Measurements from ENCODE around the gene PIK3CD.

PIK3CD gene
- 26.8 to 133 (median 88.6) reads per million in 17 experiments for total RNA-seq

DNA sequence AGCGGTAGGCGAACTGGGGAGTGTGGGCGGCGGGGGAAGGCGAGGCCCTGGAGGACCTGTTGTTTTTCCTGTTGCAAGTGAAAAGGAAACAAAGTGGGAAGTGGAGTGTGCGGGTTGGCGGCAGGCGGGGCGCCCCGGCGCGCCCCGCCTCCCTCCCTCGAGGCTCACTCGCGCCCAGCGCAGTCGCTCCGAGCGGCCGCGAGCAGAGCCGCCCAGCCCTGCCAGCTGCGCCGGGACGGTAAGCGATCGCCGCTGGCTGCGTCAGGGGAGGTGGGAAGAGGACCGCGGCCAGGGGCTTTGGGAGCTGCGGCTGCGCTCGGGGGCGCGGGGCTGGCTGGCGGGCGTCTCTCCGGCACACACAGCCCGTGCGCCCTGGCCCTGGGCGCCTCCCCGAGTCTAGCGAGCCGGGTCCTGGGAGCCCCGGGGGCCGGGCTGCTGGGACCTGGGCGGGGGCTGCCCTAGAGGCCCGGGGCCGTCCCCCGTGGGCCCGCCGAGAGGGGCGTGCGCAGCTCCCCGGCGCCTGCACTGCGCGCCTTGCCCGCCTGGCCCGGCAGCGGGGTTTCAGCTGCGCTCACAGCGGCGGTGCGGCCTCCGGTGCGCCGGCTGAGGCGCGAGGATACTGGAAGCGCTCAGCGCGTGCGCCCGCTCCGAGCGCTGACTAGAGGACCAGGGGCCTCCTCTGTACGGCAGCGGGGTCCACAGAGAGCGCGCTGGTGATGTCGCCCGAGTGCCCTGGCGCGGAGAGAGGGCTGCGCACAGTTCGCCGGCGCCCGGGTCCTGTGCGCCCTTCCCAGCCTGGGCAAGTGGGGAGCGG is at the start of gene PIK3CD:
TSS of gene PIK3CD (plus strand) at position 167 of the 814 bp plus-strand sequence. CDS start 58,725 bp downstream, outside the sequence.
- DNase-seq = peak; percentile 65 to 90 (median 76)

- no peak for DNase-seq
Observed at GRCh38 chr1:9601942-9602793, 49.4 kb upstream of the PIK3CD start.

DNA sequence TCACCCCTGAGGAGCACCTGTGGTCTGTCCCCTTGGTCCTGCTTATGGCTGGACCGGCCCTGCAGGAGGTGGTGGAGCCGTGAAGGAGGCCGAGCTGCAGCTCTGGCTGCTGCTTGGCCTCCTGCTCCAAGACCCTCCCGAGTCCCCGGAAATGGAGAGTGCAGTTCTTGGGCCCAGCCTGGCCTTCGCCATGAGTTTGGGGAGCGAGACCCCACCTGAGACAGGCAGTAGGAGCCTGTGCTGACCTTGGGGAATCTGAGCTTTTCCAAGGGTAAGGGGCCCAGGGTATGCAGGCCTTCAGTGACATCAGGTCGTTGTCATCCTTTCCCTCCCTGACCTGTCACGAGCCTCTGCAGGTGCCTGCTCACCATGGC is 48.8 kb upstream of the PIK3CD start:
- no peak for DNase-seq

DNA sequence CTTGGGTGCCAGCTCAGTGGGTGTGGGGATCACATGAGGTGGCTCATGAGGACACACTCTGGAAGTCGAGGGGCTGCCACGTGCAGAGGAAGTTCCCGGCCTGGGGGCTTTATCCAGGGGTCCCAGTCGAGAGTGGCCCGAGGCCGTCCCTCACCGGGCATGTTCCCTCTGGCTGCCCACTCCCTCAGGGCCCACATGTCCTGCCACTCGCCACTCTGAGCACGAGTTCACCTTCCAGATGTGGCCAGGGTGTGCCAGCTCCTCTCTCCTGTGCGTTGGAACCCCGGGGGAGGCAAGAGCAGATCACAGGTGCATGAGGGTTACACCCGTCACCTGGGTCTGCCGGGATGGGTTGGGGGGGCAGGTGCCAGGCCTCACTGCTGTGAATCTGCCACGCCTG is 48.2 kb upstream of the PIK3CD start:
- no peak for DNase-seq

DNA sequence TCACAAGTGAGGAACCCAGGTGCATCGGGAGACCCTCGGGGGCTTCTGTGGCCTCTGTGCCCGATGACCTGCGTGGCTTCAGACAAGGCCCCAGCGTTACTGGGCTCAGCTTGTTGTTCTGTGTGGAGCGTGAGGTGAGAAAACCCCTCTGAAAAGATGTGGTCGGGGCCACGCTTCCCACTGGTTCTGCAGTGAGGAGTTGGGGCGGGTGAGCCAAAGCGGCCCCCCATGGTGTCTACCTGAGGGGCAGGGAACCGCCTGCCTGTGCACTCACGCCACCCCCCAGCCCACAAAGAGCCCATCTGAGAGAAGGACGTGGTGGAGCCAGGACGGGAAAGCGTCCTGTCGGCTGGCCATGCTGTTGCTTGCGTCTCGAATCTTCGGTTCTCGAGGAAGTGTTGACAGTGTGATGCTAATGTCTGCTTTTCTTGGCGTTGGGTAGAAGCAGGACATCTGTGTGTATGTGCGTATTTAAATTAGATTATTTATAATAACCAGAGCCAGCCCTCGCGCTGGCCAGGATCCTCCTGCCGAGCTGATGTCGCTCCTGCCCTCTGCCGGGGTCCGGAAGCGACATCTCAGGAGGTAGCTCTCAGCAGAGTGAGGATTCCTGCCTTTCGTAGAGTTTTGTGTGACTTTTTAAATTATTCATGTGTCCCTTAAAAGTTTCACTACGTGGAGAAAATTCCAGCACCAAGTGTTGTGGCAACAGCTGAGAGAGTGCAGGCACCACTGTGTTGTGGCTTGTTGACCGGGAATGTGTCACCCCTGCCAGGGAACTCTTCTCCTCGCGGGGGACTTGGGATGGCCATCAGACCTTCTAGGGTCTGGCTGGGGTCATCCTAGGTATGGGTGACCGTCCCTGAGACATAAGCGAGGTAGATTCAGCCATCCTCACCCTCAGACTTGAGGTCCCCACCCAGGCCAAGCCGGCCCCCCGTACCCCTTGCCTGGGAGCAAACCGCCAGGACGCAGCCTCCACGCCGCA is 47.5 kb upstream of the PIK3CD start:
- DNase-seq = no peak

DNA sequence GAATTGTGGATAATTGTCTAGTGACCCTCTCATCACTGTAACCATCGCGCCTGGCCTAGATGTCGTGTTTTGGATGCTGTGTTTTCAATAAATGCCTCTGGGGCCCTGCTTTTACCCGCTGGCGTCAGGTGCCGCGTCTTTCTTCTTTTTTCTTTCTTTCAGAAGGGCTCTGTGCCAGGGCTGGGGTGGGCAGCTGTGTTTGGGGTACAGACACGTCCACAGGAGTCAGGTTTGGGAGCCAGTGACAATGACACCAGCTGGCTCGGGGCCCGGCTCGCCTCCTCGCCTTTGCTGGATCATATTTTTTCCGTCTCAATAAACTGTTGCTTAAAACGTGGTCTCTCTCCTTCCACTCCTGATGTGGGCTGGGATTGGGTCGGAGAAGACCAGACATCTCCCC is 46.7 kb upstream of the PIK3CD start:
- no peak for DNase-seq

- no peak for DNase-seq
Observed at GRCh38 chr1:9605946-9606455, 45.5 kb upstream of the PIK3CD start.

- no peak for DNase-seq
Observed at GRCh38 chr1:9606458-9606857, 45.1 kb upstream of the PIK3CD start.

DNA sequence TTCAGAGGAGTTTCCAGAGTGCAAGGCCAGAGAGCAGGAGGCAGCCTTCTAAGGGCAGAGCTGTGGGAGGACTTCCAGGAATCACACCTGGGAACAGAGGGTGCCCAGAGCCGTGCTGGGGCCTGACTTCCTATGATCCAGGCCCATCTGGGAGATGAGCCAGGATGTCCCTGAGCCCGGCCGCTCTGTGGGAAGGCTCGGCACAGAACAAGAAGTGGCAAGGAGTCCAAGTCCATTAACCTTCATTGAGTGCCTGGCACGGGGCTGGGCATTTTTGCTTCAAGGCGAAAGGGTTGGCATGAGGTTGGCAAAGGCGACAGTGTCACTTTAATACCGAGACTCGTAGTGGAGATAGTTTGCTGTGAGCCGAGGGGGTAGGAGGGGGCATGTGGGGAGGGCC is 44.6 kb upstream of the PIK3CD start:
- DNase-seq = no peak

GRCh38 chr1:9607352-9607751 is 44.2 kb upstream of the PIK3CD start:
- no peak for DNase-seq

- no peak for DNase-seq
Observed at GRCh38 chr1:9609998-9610397, 41.5 kb upstream of the PIK3CD start.

GRCh38 chr1:9610548-9610947 is 41.0 kb upstream of the PIK3CD start:
- DNase-seq = no peak

DNA sequence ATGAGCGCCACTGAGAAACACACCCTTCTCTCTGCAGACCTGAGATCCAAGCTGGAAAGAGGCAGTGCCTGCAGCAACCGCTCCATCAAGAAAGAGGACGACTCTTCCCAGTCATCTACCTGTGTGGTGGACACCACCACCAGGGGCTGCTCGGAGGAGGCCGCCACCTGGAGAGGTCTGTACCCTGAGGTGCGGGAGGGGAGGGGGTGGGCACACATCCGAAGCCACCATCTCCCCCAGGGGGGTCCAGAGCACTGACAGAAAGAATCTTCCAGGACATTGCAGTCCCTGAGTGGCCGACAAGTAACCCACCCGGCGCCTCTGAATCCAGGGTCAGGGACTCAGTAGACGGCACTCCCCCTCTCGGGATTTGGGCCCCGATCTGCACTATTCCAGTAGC is 39.8 kb upstream of the PIK3CD start:
- DNase-seq = no peak

DNA sequence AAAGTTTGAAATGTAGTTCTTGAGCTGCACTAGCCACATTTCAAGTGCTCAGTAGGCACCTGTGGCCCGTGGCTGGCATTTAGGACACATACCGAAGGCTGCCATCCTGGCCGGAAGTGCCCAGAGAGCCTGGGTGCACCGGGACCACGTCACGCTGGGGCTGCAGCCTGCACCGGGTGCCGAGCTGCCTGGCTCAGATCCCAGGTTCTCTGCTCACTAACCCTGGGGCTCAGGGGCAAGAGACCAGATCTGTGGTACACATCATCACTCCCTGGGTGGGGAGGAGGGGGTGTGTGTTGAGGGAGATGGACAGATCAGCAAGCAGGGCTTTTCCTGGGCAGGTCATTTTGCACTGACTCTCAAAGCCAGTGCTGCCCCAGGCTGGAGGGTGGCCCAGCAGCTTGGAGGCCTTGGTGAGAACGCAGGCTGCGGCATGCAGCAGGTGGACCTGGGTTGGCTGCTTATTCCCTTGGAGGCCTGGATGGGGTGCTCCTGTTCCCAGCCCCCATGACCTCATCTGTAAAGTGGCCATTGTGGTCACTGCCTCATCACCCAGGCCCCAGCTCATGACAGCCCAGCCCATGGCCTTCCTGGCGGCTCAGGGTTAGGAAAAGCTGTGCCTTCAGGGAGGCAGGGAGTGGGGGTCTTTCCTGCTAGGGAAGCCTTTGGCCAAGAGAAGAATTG is 39.2 kb upstream of the PIK3CD start:
- no peak for DNase-seq

GRCh38 chr1:9612871-9613624 is 38.5 kb upstream of the PIK3CD start:
- no peak for DNase-seq

- DNase-seq = no peak
Observed at GRCh38 chr1:9613625-9614299, 37.8 kb upstream of the PIK3CD start.

DNA sequence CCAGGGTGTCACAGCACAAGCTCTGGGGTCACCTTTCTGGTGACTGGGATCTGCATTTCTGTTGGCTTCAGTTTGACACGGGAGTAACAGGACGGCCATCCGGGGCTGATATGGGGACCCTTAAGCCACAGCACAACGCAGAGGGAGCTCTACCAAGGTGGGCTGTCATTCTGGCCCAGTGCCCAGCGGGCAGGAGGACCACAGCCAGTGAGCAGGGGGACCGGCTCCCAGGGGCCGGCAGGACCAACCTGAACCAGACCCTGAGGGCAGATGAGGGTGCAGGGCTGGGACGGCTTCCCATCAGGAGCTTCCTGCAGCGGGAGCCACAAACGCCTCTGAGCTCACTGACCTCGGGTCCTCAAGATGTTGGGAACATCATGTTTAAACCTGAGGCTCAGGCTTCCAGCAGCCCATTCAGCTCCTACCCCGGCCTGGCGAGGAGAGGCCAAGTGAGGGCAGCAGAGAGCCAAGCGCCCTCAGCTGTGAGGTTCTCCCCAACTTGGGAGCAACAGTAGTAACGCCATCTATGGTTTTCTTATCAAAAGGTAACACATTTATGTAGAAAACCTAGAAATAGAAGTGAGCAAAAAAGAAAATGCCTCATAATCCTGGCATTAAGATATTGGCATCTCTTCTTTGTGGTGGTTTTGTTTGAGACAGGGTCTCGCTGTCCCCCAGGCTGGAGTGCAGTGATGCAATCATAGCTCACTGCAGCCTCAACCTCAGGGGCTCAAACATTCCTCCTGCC is 36.0 kb upstream of the PIK3CD start:
- peak; percentile 69 to 84 (median 76) for DNase-seq

DNA sequence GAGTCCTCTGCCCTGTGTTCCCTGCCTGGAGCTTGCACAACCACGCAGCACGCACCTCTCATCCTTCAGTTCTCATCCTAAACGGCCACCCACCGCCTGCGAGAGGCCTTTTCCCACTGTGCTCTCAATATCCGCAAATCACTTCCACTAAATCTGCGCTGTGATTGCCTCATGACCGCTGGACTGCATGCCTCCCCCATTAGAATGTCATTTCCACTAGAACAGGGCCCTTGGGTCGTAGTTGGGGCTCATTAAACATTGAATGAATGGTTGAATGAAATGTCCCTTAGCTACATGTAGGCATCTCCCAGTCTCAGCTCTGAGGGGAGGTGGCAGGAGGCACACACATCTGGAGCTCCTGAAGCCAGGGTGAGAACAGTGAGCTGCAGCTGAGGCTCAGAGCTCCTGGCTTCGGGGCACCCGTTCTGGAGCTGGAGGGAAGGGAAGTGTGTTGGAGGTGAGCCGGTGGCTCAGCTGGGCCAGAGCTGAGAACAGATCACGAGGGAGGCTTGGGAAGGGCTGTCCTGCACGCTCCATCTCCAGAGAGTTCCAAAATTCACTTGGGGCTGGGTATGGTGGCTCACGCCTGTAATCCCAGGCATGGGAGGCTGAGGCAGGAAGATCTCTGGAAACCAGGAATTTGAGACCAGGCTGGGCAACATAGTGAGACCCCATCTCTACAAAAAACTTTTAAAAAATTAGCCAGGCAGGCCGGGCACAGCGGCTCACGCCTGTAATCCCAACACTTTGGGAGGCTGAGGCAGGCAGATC is 32.4 kb upstream of the PIK3CD start:
- DNase-seq = no peak

DNA sequence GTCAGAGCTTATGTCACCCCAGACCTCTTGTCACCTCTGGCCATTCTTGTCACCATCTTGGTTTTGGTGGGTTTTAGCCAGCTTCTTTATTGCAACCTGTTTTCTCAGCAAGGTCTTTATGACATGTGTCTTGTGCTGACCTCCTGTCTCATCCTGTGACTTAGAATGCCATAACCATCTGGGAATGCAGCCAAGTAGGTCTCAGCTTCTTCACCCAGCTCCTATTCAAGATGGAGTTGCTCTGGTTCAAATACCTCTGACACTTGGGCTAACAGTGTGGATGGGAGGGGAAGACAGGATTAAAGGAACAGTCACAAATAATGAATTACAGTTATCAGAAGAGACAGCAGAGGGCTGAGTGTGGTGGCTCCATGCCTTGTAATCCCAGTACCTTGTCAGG is 30.5 kb upstream of the PIK3CD start:
- no peak for DNase-seq
